Stimulated activated CD4-positive, alpha-beta T cell treated with anti-CD3 and anti-CD28 coated beads, Interleukin-15, amount 100 ng/mL, for 1 hour (primary cell): Measurements from ENCODE around the gene GRHL3.

Source experiments
- DNase-seq, 2 donors: peaks; one replicate each; pipeline ENCODE4 v3.0.0-alpha.2; 2020; ENCODE audit warnings: low read depth in 1 of 2, low spot score in 1 of 2

The GRHL3 gene

DNA sequence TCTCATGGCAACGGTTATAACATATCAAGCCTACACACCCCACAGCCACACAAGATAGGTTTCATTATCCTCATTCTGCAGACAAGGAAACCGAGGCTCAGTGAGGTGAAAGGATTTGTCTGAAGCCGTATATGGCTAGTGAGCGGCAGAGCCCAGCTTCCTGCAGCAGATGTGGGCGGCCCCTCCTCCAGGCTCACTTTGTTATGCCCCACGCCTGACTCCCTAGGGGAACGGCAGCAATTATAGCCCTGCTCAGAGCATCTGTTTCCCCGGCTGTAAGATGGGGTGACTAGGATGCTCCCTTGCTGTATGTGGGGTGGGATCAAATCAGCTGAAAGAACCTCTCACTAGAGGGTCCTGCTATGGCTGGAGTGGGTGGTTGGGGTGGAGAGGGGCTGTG lies 22.1 kb downstream of the GRHL3 start:
- DNase-seq: no peak

DNA sequence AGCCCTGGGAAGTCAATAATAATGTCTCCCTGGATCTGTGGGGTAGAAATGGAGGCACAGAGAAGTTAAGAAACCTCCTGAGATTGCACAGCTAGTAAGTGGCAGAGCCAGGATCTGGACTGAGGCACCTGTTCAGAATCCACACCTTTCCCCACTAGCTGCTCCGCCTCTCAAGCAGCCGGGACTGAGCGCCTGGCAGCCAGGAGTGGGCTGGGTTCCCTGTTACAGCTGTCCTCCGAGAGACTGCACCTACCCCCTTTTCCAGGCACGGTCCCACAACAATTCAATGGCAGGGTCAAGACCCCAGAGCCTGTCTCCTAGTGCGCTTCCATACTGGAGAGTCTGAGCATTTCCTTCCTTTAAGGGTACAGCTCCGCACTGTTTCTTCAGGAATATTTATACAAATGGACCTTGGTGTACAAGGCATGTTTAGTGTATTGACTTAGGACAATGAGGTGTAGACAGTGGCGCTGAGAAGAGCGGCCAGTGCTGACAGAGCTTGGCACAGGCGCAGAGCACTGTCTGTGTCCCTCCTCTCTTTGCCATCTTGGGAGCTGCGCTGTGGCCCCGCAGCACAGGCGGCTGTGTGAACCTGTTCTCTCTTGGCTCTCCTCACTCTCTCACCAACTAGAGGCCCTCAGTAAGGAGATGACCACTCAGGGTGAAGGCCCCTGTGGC lies 24.4 kb downstream of the GRHL3 start:
- no peak for DNase-seq

DNA sequence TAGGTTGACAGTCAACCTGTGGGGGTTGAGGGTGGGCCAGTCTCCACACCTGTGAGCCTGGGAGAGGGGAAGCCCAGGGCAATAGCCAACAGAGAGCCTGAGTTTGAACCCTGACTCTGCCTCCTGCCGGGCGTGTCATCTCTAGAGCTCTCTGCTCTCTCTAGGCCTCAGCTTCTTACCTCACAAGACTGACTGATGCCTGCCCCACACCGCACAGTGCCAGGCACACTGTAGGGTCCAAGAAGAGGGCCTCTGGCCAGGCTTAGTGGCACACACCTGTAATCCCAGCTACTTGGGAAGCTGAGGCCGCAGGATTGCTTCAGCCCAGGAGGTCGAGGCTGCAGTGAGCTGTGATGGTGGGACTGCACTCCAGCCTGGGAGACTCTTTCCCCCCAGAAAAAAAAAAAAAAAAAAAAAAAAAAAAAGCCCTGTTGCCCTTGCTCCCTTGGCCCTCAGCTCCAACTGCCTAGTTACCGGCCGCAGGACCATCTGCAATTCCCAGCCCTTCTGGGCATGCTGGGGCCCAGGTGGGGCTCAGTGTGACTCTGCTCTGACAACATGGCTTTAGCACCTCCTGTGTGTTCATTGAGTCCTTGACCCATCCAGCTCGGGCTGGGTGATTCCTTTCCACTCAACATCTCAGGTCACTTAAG lies 25.1 kb downstream of the GRHL3 start:
- no peak for DNase-seq

DNA sequence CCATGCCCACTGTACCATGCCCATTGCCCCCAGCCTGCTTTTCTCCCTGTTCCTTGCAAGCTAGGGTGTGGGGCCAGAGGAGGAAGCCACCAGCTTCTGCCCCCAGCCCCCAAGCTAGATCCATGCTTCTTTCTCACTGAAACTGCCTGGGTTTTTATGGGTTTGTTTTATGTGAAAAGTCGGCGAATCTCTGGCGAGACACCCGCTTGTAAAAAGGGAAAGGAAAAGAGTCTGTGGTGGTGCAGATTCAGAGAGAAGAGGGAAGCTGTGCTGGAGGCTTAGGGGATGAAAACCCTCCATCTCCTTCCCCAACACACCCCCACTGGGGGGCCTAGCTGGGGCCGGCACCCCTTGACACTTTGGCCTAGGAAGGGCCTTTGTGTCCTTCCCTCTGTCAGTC lies 26.2 kb downstream of the GRHL3 start:
- DNase-seq: no peak

DNA sequence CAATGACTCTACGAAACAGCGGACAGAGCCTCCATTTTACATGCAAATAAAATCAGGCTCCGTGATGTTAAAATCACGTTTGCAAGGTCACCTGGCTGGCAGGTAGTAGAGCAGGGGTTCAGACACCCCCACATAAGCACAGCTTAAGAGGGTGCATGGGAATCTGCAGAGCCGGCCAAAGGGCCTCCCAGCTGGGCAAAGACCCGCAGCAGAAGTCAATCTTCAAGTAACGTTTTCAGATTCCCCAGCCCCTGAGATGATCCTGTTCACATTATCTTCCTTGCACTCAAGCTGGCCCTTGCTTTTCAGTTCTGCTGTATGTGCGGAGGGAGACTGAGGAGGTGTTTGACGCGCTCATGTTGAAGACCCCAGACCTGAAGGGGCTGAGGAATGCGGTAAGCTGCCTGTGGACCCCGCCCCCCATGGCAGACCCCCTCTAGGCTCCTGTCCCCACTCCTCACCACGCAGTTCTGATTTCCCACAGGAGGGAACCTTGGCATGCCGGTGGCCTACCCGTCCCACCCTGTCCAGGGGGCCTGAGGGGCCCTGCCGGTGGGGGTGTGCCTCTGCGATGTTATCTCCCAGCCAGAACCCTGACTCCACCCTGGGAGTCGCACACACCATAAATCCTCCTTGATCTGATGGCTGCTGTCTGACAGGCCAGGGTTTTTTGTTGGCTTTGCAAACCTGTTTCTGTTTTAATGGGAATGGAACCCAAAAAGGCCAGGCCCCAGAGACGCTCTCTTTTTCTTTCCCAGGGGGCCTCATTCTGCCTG lies 28.2 kb downstream of the GRHL3 start:
- no peak for DNase-seq

DNA sequence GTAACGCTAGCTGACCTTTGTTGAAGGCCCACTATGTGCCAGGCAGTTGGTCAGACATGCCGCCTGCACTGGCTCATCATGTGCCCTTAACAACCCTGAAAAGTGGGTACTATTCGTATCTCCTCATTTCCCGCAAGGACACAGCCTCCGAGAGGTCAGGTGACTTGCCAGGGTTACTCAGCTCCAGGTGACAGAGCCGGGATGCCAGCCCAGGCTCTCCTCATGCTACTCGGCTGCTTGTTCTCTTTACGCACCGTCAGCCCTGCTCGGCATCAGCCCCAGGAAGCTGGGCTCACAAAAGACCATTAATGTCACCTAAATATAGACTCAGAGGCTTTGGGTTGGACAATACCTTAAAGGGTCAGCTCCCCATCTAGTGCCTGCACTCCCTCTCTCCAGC lies 29.0 kb downstream of the GRHL3 start:
- no peak for DNase-seq

DNA sequence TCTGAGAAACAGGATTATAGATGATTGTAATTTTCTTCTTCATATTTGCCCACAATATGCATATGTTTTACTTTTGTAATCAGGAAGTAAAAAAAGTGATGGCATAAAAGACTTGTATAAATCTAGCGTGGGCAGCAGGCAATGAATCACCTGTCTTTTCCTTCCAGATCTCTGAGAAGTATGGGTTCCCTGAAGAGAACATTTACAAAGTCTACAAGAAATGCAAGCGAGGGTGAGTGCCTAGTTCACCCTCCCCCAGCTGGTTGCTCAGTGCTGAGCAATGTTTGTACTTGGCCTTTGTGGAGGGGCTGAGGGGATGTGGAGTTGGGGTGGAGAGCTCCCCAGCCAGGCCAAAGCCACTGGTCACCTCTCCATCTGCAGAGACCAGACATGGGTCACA lies 30.7 kb downstream of the GRHL3 start:
- DNase-seq: peak in 1 of 2 donors; percentile 8

DNA sequence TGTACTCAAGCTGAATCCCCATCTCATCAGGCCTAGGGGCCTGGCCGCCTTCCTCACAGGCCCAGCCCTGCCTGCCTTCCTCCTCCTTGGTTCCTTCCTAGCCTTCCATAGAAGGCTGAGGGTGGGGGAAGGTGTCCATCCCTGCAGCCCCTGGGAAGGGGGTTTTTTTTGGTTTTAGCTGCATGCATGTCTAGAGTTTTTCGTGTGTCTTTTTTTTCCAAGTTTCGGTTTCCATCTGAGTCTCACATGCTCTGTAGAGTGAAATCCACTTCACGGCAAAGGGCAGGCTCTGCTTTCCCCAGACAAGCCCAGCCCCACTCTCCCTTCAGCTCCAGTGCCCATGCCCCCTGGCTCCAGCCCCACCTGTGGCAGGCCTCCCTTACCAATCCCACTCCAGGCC lies 32.1 kb downstream of the GRHL3 start:
- DNase-seq: no peak

DNA sequence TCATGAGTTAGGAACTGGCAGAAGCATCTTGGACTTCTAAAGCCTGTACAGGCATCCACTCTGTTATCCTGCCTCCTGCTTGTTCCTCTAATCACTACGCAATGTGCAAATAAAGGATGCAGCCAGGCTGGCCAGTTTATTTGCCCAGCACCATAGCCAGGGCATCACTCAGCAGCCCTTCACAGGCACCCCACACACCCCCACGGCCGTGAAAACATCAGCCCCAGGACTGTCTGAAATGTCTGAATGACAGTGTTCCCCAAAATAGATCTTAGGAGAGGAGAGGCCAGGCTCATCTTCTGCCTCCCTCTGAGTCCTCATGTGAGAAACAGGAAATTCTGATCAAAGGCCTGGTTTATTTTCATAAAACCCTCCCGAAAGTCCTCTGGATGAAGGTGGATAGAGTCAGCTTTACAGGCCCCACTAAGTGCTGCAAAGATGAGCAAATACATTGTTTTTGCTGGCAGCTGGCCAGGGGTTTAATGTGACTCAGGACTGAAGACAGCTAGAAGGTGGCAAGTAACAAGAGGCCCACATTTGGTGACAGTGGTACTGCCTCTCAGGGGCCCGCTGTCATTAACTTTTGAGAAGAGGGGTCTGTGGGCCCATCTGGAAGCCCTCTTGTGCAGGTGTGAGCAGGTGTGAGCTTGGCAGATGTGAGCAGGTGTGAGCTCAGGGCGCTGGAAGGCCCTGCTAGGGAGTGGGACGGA lies 32.9 kb downstream of the GRHL3 start:
- peak in 1 of 2 donors; percentile 10 for DNase-seq

DNA sequence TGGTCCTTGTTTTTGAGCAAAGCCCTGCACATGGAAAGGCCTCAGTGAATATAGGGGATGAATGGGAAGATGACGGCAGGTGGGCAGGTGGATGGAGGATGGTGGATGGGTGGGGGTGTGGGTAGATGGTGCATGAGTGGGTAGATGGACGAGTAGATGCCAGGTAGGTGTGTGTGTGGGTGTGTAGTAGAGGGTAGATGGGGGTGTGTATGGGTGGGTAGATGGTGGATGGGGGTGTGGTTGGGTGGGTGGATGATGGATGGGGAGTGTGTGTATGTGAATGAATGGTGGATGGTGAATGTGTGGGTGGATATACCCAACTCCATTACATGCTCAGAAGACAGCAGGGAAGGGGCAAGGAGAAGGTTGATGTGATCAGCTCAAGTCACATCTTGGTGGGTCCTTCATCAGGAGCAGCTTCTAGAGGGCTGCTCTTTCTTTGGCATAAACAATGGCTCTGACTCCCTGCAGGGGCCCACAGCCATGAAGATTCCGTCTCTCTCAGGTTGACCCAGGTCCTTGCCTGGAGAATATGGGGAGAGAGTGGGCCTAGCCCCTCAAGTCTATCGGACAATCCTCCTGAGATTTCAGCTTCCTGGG lies 34.2 kb downstream of the GRHL3 start:
- no peak for DNase-seq

DNA sequence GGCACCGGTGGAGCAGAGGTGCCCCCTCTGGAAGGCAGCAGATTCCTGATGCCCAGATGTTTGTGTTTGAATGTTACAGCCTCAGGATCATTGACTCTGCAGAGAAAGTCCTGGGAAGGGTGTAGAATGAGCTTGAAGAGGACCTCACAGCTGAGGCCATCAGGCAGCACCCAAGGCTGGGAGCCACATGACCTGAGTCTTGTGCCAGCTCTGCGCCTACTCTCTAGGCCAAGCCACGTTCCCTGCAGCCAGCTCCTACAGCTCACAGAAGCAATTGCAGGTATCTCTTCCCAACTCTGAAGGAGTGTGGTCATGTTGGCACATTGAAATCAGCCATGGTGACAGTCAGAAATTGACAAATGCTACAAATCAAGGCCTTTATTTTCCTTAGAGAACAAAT lies 36.3 kb downstream of the GRHL3 start:
- DNase-seq: no peak

DNA sequence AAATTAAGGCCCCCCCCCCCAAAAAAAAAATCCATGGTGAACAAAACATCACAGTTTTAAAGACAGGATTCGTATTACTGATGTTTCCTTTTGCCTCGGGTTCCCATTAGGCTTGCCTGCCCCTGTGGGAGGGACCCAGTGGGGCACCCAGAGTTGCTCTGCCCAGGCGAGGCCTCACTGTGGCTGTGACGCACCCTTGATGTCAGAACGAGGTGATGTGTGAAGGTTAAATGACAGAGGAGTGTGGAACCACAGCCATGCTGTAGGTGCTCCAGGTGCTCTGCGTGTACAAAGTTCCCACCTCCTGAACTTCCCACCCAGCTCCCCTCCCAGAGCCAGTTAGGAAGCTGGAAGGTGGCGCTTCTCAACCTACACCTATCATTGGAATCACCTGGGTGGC lies 37.9 kb downstream of the GRHL3 start:
- DNase-seq: no peak

DNA sequence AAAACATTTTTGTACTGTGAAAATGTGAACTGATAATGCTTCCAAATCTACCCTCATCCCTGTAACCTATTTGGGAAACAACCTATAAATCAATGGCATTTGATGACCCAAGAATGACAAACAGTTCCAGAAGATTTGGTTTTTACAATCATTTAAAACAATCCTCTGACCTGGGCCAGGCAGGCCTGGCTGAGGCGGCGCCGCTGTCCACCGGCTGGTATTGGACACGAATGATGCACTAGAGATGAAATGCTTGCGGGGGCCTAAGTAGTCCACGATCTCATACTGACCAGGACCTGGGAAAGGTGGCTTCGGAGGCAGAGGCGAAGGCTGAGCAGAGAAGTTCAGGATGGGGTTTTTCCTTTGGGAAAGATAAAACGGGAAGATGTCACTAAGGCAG lies 41.5 kb downstream of the GRHL3 start:
- no peak for DNase-seq

DNA sequence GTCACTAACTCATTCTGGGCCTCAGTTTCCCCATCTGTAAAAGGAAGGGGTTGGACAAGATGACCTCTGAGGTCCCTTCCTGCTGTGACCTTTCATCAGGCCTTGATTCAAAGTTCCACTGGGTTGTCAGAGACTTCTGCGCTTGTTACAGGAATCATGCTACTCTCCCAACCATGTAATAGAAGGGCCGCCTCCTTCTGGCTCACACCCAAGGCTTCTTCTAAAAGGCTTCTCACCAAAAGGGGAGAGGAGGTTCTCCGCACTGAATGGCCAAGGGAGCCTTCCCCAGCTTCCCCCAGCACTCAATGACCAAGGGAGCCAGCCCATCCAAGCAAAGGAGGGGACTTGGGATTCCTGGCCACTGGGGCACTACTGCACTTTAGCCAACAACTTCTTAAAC lies 42.7 kb downstream of the GRHL3 start:
- no peak for DNase-seq

DNA sequence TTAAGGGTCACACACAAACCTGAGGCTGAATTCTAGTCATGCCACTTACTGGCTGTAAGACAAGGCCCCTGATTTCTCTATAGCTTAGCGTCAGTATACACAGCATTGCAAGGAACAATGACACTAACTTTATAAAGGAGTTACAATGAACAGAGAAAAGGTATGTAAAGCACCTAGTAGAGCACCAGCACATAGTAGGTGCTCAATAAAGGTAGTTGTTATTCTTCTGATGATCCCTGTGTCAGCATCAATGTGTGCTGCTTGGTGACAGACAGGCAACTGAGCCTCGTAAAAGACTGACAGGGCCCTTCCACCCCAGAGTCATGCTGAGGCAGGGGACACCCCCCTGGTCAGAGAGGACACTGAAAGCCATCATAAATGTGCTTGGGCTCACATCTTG lies 43.2 kb downstream of the GRHL3 start:
- no peak for DNase-seq

DNA sequence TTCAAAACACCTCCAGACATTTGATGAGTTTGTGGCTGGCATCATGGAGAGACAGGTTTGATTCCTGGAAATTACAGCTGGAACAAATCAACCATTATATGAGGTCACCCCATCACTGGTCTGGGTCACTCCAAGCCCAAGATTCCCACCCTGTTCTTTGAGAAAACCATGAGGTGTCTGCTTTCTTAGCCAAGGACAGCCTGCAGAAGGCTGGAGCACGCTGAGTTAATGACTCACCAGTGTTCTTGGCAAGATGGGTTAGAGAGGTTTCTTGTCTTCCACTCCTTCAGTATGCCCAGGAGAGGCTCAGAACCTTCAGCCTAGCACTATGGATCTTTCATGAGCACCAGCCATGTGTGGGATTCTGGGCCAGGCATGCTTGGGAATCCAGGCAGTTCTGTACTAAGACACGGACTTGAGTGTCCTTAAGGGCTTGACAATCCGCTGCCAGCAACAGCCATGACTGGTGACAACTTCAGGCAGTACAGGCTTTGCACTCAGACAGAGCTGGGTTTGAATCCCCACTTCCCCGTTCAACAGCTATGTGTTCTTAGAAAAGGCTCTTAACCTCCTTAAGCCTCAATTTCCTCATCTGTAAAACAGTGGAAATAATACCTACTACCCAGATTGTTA lies 43.9 kb downstream of the GRHL3 start:
- no peak for DNase-seq

DNA sequence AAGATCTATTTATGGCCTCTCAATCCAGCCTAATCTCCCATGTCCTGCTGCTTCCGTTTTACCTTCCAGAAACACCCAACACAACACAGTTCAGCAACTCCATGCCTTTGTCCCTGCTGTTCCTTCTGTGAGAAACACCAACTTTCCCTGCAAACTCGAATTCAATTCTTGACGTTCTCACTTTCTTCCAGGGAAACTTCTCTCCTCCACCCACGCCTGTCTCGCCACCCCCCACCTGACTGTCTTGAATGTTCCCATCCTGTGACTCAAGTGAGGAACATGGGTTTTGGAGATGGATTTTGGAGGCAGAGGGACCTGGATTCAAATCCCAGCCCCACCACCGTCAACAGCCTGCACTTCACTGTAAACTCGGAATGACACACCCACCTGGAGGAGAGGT lies 44.8 kb downstream of the GRHL3 start:
- no peak for DNase-seq

DNA sequence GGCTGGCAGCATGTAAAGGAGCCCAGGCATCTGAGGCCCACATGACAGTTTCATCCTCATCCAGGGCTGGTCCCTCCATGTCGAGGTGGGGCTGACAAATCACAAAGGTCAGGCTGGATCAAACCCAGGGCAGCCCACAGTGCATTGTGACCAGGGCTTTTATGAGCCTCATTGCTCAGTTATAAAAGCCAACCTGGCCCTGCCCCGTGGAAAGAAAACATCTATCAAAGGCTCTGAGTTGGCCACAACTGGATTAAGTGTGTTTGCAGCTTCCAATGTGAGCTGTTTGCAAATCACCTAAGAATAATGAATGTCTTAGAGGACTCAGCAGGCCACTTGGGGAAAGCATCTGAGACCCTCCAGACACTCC lies 45.4 kb downstream of the GRHL3 start:
- DNase-seq: no peak

DNA sequence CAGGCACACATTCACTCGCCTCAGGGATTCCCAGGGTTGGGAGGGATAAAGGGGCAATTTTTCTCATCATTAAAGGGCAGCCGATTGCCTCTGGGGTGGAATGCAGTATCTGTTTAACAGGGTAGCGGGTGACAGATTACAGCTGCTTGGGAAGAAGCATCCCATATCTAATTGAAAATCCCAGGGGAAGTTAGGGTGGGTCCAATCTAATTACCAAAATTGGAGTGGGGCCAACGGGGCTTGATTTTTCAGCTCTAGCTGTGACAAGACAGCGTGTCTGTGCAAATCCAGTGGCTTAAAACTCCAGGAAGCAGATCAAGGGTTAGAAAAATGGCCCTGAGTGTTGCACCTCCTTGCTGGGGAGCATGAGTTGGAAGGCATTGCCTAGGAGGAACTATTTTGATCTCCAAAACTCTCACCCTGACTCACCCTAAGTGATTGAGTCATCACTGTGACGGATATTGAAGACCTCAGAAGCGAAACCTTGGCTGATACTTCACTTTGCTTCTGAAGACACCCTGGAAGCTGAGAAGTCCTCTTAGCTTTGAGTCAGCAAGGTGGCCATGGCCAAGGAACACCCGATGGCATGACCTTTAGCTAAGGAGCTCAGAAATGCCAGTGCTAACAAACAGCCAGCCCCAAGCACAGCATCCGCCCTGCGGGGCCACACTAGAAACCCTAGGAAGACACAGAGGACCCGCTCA lies 46.0 kb downstream of the GRHL3 start:
- no peak for DNase-seq

DNA sequence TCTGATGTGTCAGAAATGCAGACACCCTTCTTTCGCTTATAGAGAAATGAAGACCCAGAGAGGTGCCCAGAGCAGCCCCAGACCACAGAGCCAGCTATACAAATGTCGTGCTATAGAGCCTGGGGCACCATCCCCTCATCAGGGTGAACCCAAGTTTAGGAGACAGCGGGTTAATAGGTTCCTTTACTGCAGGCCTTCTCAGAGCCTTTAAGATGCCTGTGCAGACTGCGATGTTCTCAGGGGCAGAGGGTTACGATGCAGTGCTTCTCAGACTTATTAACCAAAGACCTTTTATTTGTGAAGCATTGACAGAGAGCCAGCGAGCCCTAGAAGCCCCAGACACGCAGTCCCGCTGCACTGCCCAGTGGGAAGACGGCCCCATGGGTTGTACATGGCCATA lies 47.5 kb downstream of the GRHL3 start:
- no peak for DNase-seq
